GM10248 (cell line): ENCODE measurements around the gene CTIF.

Experiments used
- CTCF ChIA-PET: fragments of 300-600 bp; sonication (Branson Sonifier 250); formaldehyde crosslinking; extraction: SDS; loops from one replicate; lab custom pipeline; 2021; ENCODE audit warnings: antibody characterized with exemption; lab: Yijun Ruan, JAX
- POLR2A ChIA-PET: fragments of 350-650 bp; sonication (Branson Sonifier 250); formaldehyde crosslinking; extraction: SDS; loops from one replicate; lab custom pipeline; 2020; ENCODE audit warnings: antibody characterized with exemption; lab: Yijun Ruan, JAX
- DNase-seq: peaks from one replicate; pipeline ENCODE4 v3.0.0; 2012; ENCODE audit errors: extremely low spot score
- CTCF ChIP-seq: IDR thresholded peaks from 2 replicates; pipeline ENCODE4 v1.5.1; 2012; ENCODE audit warnings: mild to moderate bottlenecking, low read depth; ENCODE audit errors: extremely low read depth, missing control alignments, control extremely low read depth

CTIF gene

DNA sequence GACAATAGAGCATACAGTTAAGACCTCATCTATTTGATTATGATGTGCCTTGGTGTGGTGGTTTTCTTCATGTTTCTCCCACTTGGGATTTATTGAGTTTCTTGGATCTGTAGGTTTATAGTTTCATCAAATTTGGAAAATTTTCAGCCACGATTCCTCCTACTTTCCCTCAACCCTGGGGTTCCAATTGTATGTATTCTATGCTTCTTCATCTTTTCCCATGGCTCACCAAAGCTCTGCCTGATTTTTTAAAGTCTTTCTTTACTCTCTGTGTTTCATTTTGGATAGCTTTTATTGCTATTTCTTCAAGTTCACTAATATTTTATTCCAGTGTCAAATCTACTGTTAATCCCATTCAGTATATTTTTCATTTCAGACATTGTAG, 132.7 kb downstream of the CTIF start:
- TF ChIP-seq CTCF: no peak
- DNase-seq: no peak
- CTCF ChIA-PET: interaction anchor here (1.0 kb wide), 1 partner anchor 19 kb away, joined by 3 read pairs; no protein-coding TSS in a partner anchor
- POLR2A ChIA-PET: no interaction called here

- DNase-seq: no peak
- no peak for TF ChIP-seq CTCF
- POLR2A ChIA-PET: no interaction called here
- CTCF ChIA-PET: interaction anchor here (0.9 to 1.7 kb wide), 6 partner anchors 16 to 1186 kb away, joined by 3 to 7 read pairs (median 4); no protein-coding TSS in a partner anchor
Observed at GRCh38 chr18:48672671-48673340, 134.0 kb downstream of the CTIF start.

GRCh38 chr18:48673456-48673852, 134.6 kb downstream of the CTIF start:
- no peak for DNase-seq
- CTCF ChIA-PET: interaction anchor here (0.9 to 1.7 kb wide), 9 partner anchors 9 to 1187 kb away, joined by 3 to 7 read pairs (median 4); no protein-coding TSS in a partner anchor
- TF ChIP-seq CTCF: no peak
- POLR2A ChIA-PET: no interaction called here

- ChIA-PET POLR2A (no interaction called here), CTCF (interaction anchor here (0.7 to 1.7 kb wide), 17 partner anchors 10 to 1529 kb away, joined by 3 to 7 read pairs (median 3); no protein-coding TSS in a partner anchor)
- TF ChIP-seq CTCF: no peak
- DNase-seq: no peak
Observed at GRCh38 chr18:48673853-48674721, 135.3 kb downstream of the CTIF start.

- TF ChIP-seq CTCF: no peak
- ChIA-PET CTCF (interaction anchor here (0.7 to 1.7 kb wide), 20 partner anchors 10 to 1529 kb away, joined by 3 to 7 read pairs (median 3); no protein-coding TSS in a partner anchor), POLR2A (no interaction called here)
- DNase-seq: no peak
Observed at GRCh38 chr18:48674758-48675351, 136.0 kb downstream of the CTIF start.

DNA sequence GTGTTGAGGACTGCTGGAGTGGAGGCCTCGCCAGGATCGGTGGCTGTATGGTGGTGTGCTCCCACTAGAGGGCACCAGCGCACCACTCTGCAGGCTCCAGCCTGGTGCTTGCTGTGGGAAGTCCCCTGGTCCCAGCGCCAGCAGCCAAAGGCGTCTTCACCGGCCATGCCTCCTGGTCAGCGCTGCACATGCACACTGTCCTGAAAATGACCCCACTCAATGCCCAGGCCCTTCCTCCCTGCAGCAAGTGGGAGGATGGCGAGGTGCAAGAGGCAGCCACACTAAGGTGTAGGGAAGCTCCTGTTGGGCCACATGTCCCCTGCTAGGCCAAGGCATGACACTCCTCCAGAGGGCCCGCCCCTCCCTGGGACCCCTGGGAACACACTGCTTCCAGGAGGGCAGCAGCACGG, 136.5 kb downstream of the CTIF start:
- peak; percentile 91 for DNase-seq
- ChIA-PET POLR2A (no interaction called here), CTCF (interaction anchor here (0.6 to 1.7 kb wide), 8 partner anchors 14 to 781 kb away, joined by 3 to 4 read pairs (median 3); no protein-coding TSS in a partner anchor)
- TF ChIP-seq CTCF: peak; percentile 97
